HEK293 (cell line): Measurements from ENCODE around the gene FRYL.

Experiments used
- CTCF ChIA-PET: fragments of 350-600 bp; formaldehyde crosslinking; extraction: SDS; loops from one replicate; lab custom pipeline; 2021; ENCODE audit warnings: antibody characterized with exemption; lab: Yijun Ruan, JAX
- POLR2A ChIA-PET: fragments of 300-600 bp; formaldehyde crosslinking; extraction: SDS; loops from one replicate; lab custom pipeline; 2020; ENCODE audit warnings: antibody characterized with exemption, inconsistent platforms; lab: Yijun Ruan, JAX
- H3K27ac ChIP-seq: fragments of 200-500 bp; sonication (Bioruptor generic); 2 replicates; pipeline ENCODE4 v1.5.1; 2014; ENCODE audit warnings: low read depth, low read length, control low read depth, inconsistent platforms; ENCODE audit errors: extremely low read depth
- H3K36me3 ChIP-seq, 2 experiments: fragments of 200-500 bp in 1 of 2; sonication (Bioruptor generic) in 1 of 2; 1 replicate in 1 of 2; 2 replicates in 1 of 2; pipeline ENCODE4 v1.5.1; 2014 to 2017; ENCODE audit warnings: inconsistent platforms in 2 of 2, low read length in 2 of 2; ENCODE audit not compliant: control insufficient read depth in 2 of 2, insufficient read depth in 1 of 2
- H3K4me1 ChIP-seq: fragments of 200-500 bp; sonication (Bioruptor generic); 2 replicates; pipeline ENCODE4 v1.5.1; 2014; ENCODE audit warnings: mild to moderate bottlenecking, low read length, inconsistent platforms; ENCODE audit not compliant: control insufficient read depth, insufficient read depth
- H3K4me3 ChIP-seq: 2 replicates; pipeline ENCODE4 v1.5.1; 2011; ENCODE audit warnings: low read depth, mild to moderate bottlenecking, control low read depth, low read length, moderate library complexity
- H3K9me3 ChIP-seq: fragments of 200-500 bp; sonication (Bioruptor generic); 2 replicates; pipeline ENCODE4 v1.5.1; 2014; ENCODE audit warnings: low read depth, low read length, inconsistent platforms; ENCODE audit not compliant: control insufficient read depth, insufficient read depth
- BCL6B ChIP-seq: fragments of 450-650 bp; formaldehyde crosslinking; IDR thresholded peaks from 2 replicates; pipeline ENCODE4 v1.5.1; 2017; ENCODE audit warnings: missing biosample characterization, missing genetic modification characterization
- GLI2 ChIP-seq: fragments of 450-650 bp; formaldehyde crosslinking; IDR thresholded peaks from 2 replicates; pipeline ENCODE4; 2017; ENCODE audit warnings: missing biosample characterization, missing genetic modification characterization, low read depth, borderline replicate concordance
- HOXD13 ChIP-seq: sonication (generic); formaldehyde crosslinking; IDR thresholded peaks from 2 replicates; pipeline ENCODE4 v1.8.0; 2022; ENCODE audit warnings: missing genetic modification reagents, borderline replicate concordance
- KLF1 ChIP-seq: fragments of 450-650 bp; formaldehyde crosslinking; IDR thresholded peaks from 2 replicates; pipeline ENCODE4 v1.5.1; 2016; ENCODE audit warnings: missing biosample characterization, missing genetic modification characterization
- MYNN ChIP-seq: fragments of 450-650 bp; formaldehyde crosslinking; IDR thresholded peaks from 2 replicates; pipeline ENCODE4 v1.5.1; 2016; ENCODE audit warnings: missing biosample characterization, missing genetic modification characterization, borderline replicate concordance
- OSR2 ChIP-seq: fragments of 450-650 bp; formaldehyde crosslinking; IDR thresholded peaks from 2 replicates; pipeline ENCODE4 v1.5.1; 2016; ENCODE audit warnings: missing biosample characterization, missing genetic modification characterization
- OVOL3 ChIP-seq: fragments of 450-650 bp; formaldehyde crosslinking; IDR thresholded peaks from 2 replicates; pipeline ENCODE4 v1.5.1; 2016; ENCODE audit warnings: missing biosample characterization, missing genetic modification characterization
- SALL2 ChIP-seq: fragments of 450-650 bp; formaldehyde crosslinking; IDR thresholded peaks from 2 replicates; pipeline ENCODE4 v1.5.0; 2017; ENCODE audit warnings: missing biosample characterization, mild to moderate bottlenecking, missing genetic modification characterization, borderline replicate concordance
- SCRT1 ChIP-seq: fragments of 450-650 bp; formaldehyde crosslinking; IDR thresholded peaks from 2 replicates; pipeline ENCODE4 v1.5.1; 2016; ENCODE audit warnings: missing biosample characterization, missing genetic modification characterization, borderline replicate concordance
- ZFP37 ChIP-seq: fragments of 450-650 bp; formaldehyde crosslinking; IDR thresholded peaks from 2 replicates; pipeline ENCODE4 v1.5.1; 2016; ENCODE audit warnings: missing biosample characterization, missing genetic modification characterization
- ZNF146 ChIP-seq: fragments of 450-650 bp; formaldehyde crosslinking; IDR thresholded peaks from 2 replicates; pipeline ENCODE4 v1.5.1; 2016; ENCODE audit warnings: missing biosample characterization, missing genetic modification characterization
- ZNF274 ChIP-seq, 2 experiments: fragments of 200-500 bp in 1 of 2; fragments of 450-650 bp in 1 of 2; sonication (Bioruptor generic) in 1 of 2; formaldehyde crosslinking in 1 of 2; IDR thresholded peaks; 2 replicates each; pipeline versions ENCODE4 v1.5.1 to v1.6.1; 2014 to 2016; ENCODE audit warnings: borderline replicate concordance in 1 of 2, inconsistent platforms in 1 of 2, low read length in 1 of 2, missing biosample characterization in 1 of 2, missing genetic modification characterization in 1 of 2
- ZNF335 ChIP-seq: fragments of 450-650 bp; formaldehyde crosslinking; conservative IDR thresholded peaks from 2 replicates; pipeline ENCODE4 v1.5.1; 2016; ENCODE audit warnings: missing biosample characterization, missing genetic modification characterization
- ZNF354C ChIP-seq: fragments of 450-650 bp; formaldehyde crosslinking; IDR thresholded peaks from 2 replicates; pipeline ENCODE4 v1.5.1; 2016; ENCODE audit warnings: missing biosample characterization, missing genetic modification characterization, low read depth, borderline replicate concordance
- ZNF362 ChIP-seq: fragments of 450-650 bp; formaldehyde crosslinking; IDR thresholded peaks from 2 replicates; pipeline ENCODE4 v1.5.1; 2016; ENCODE audit warnings: missing biosample characterization, missing genetic modification characterization
- ZNF37A ChIP-seq: fragments of 450-650 bp; IDR thresholded peaks from 2 replicates; pipeline ENCODE4 v1.5.1; 2018; ENCODE audit warnings: missing biosample characterization, missing genetic modification characterization
- ZNF391 ChIP-seq: fragments of 450-650 bp; formaldehyde crosslinking; IDR thresholded peaks from 2 replicates; pipeline ENCODE4 v1.5.1; 2016; ENCODE audit warnings: low read depth, missing biosample characterization, missing genetic modification characterization, borderline replicate concordance
- ZNF426 ChIP-seq: fragments of 450-650 bp; formaldehyde crosslinking; IDR thresholded peaks from 2 replicates; pipeline ENCODE4 v1.5.1; 2017; ENCODE audit warnings: missing biosample characterization, missing genetic modification characterization, mild to moderate bottlenecking, inconsistent platforms, moderate library complexity
- ZNF473 ChIP-seq: fragments of 450-650 bp; formaldehyde crosslinking; IDR thresholded peaks from 2 replicates; pipeline ENCODE4 v1.5.1; 2017; ENCODE audit warnings: missing biosample characterization, missing genetic modification characterization
- ZNF514 ChIP-seq: fragments of 450-650 bp; formaldehyde crosslinking; IDR thresholded peaks from 2 replicates; pipeline ENCODE4 v1.5.1; 2016; ENCODE audit warnings: missing biosample characterization, missing genetic modification characterization
- ZNF561 ChIP-seq: fragments of 450-650 bp; IDR thresholded peaks from 2 replicates; pipeline ENCODE4 v1.5.1; 2018; ENCODE audit warnings: missing biosample characterization, missing genetic modification characterization, borderline replicate concordance
- ZNF600 ChIP-seq: fragments of 450-650 bp; formaldehyde crosslinking; IDR thresholded peaks from 2 replicates; pipeline ENCODE4 v1.5.1; 2016; ENCODE audit warnings: missing biosample characterization, missing genetic modification characterization
- ZNF660 ChIP-seq: fragments of 450-650 bp; IDR thresholded peaks from 2 replicates; pipeline ENCODE4 v1.5.1; 2018; ENCODE audit warnings: missing biosample characterization, mild to moderate bottlenecking, missing genetic modification characterization
- ZNF776 ChIP-seq: fragments of 450-650 bp; formaldehyde crosslinking; IDR thresholded peaks from 2 replicates; pipeline ENCODE4 v1.5.0; 2017; ENCODE audit warnings: missing biosample characterization, missing genetic modification characterization, borderline replicate concordance

Gene FRYL

GRCh38 chr4:48815483-48815882, 35.4 kb upstream of the FRYL start:
- ChIA-PET POLR2A (no interaction called here), CTCF (no interaction called here)
- no peaks in the 10 kb centered on the region for H3K4me1 ChIP-seq
- no peaks in the 10 kb centered on the region for H3K9me3 ChIP-seq
- H3K4me3 ChIP-seq: no peak overlapping the region
- no peak for TF ChIP-seq HOXD13 (CRISPR knock-in tag)
- no peak for TF ChIP-seq ZNF362 (tag by site-specific recombination)
- no peak for TF ChIP-seq OSR2 (tag by site-specific recombination)
- no peak for TF ChIP-seq GLI2 (tag by site-specific recombination)
- TF ChIP-seq, all 188 proteins: peak for 0
- Histone ChIP-seq H3K36me3 (no peaks in the 10 kb centered on the region), H3K27ac (no peak overlapping the region)

GRCh38 chr4:48813964-48814363, 33.9 kb upstream of the FRYL start:
- Histone ChIP-seq H3K27ac (no peak overlapping the region), H3K4me3 (no peak overlapping the region), H3K4me1 (no peaks in the 10 kb centered on the region), H3K36me3 (no peaks in the 10 kb centered on the region), H3K9me3 (no peaks in the 10 kb centered on the region)
- ChIA-PET CTCF (interaction anchor here (0.5 to 0.7 kb wide), 3 partner anchors 9 to 33 kb away, joined by 4 to 5 read pairs (median 4); no protein-coding TSS in a partner anchor), POLR2A (interaction anchor here (0.7 kb wide), 1 partner anchor 184 kb away, joined by 5 read pairs; no protein-coding TSS in a partner anchor)
- TF ChIP-seq BCL6B (tag by site-specific recombination): no peak
- TF ChIP-seq ZNF146: no peak
- TF ChIP-seq OVOL3 (tag by site-specific recombination): no peak
- no peak for TF ChIP-seq SCRT1 (tag by site-specific recombination)
- TF ChIP-seq ZNF335 (tag by site-specific recombination): no peak
- no peak for TF ChIP-seq ZNF274 (IDR thresholded peaks at IDR 0.05; ENCODE audit: low read length)
- no peak for TF ChIP-seq ZNF274 (tag by site-specific recombination; IDR thresholded peaks at IDR 0.05; ENCODE audit: borderline replicate concordance)
- no peak for TF ChIP-seq KLF1
- TF ChIP-seq ZNF776 (tag by site-specific recombination): no peak
- no peak for TF ChIP-seq ZNF354C (tag by site-specific recombination)
- TF ChIP-seq ZNF473 (tag by site-specific recombination): no peak
- TF ChIP-seq ZNF600 (tag by site-specific recombination): no peak
- TF ChIP-seq SALL2 (tag by site-specific recombination): no peak
- TF ChIP-seq MYNN (tag by site-specific recombination): no peak
- TF ChIP-seq ZNF391 (tag by site-specific recombination): no peak
- no peak for TF ChIP-seq ZFP37 (tag by site-specific recombination)
- TF ChIP-seq ZNF426: no peak
- TF ChIP-seq ZNF660 (tag by site-specific recombination): no peak

DNA sequence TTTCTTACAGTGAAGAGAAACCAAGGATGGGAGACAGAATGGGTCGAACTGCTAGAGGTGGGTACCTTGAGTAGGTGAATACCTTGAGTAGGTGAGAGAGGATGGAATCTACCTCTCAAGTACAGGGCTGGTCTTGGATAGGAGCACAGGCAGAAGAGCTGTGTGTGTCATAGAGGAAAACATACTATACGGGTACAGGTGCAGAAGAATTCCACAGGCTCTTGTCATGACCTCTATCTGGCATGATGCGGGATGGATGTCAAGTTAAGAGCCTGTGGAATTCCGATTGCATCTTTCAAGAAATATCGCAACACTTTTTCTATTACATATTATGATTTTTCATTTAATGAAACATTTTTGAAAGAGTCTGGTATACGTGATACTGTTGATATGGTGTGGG, 32.8 kb upstream of the FRYL start:
- Histone ChIP-seq H3K4me1 (no peaks in the 10 kb centered on the region), H3K27ac (no peak overlapping the region), H3K36me3 (no peaks in the 10 kb centered on the region), H3K4me3 (no peak overlapping the region), H3K9me3 (no peaks in the 10 kb centered on the region)
- CTCF ChIA-PET: no interaction called here
- POLR2A ChIA-PET: no interaction called here
- TF ChIP-seq ZNF426: no peak
- no peak for TF ChIP-seq ZNF561 (tag by site-specific recombination)
- TF ChIP-seq ZNF37A (tag by site-specific recombination): no peak
- no peak for TF ChIP-seq ZNF514 (tag by site-specific recombination)
